ENCODE results near the gene AMHR2.

- TF ChIP-seq, protein P1, sequence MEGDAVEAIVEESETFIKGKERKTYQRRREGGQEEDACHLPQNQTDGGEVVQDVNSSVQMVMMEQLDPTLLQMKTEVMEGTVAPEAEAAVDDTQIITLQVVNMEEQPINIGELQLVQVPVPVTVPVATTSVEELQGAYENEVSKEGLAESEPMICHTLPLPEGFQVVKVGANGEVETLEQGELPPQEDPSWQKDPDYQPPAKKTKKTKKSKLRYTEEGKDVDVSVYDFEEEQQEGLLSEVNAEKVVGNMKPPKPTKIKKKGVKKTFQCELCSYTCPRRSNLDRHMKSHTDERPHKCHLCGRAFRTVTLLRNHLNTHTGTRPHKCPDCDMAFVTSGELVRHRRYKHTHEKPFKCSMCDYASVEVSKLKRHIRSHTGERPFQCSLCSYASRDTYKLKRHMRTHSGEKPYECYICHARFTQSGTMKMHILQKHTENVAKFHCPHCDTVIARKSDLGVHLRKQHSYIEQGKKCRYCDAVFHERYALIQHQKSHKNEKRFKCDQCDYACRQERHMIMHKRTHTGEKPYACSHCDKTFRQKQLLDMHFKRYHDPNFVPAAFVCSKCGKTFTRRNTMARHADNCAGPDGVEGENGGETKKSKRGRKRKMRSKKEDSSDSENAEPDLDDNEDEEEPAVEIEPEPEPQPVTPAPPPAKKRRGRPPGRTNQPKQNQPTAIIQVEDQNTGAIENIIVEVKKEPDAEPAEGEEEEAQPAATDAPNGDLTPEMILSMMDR (IDR thresholded peaks at IDR 0.05; ENCODE audit: low read length) = no peak
- TF ChIP-seq EZH2phosphoT487 (IDR thresholded peaks at IDR 0.05; ENCODE audit: low read length) = no peak
Observed at GRCh38 chr12:53388932-53389331, 34.7 kb upstream of the AMHR2 start.
